Thymus (tissue), 14 donors: ENCODE data around the gene INCENP. TPM values are rescaled to one million over a fixed set of nuclear protein-coding genes. Genes with fewer than 3 reads are reported as not detected.
A peak's percentile ranks its signal among the peaks of the same experiment; 100 is the strongest.
"Not testable (repeated sequence)": the region's sequence is repeated elsewhere in the genome, so short reads cannot be mapped to it uniquely, and the experiment has no call there.

ENCODE experiments used
- DNase-seq, 9 donors: peaks; one replicate each; pipeline ENCODE4 v3.0.0-alpha.2; 2013; ENCODE audit warnings: low spot score in 9 of 9, low read depth in 6 of 9, missing footprints in 1 of 9
- H3K27ac ChIP-seq, 2 donors: one replicate each; pipeline ENCODE4 v1.5.1; 2013; ENCODE audit warnings: control low read depth in 1 of 2, low read depth in 1 of 2, low read length in 1 of 2, mild to moderate bottlenecking in 1 of 2, moderate library complexity in 1 of 2
- H3K27me3 ChIP-seq, 2 donors: one replicate each; pipeline ENCODE4 v1.5.1; 2013; ENCODE audit warnings: low read length in 1 of 2; ENCODE audit not compliant: control insufficient read depth in 2 of 2, insufficient read depth in 1 of 2
- H3K36me3 ChIP-seq, 2 donors: one replicate each; pipeline ENCODE4 v1.5.1; 2013; ENCODE audit warnings: low read length in 1 of 2, mild to moderate bottlenecking in 1 of 2, moderate library complexity in 1 of 2; ENCODE audit not compliant: control insufficient read depth in 2 of 2, insufficient read depth in 2 of 2
- H3K4me1 ChIP-seq, 2 donors: one replicate each; pipeline ENCODE4 v1.5.1; 2013; ENCODE audit warnings: low read length in 2 of 2; ENCODE audit not compliant: control insufficient read depth in 2 of 2, insufficient read depth in 2 of 2
- H3K4me3 ChIP-seq, 2 donors: one replicate each; pipeline ENCODE4 v1.5.1; 2013; ENCODE audit warnings: low read length in 2 of 2, control low read depth in 1 of 2, mild to moderate bottlenecking in 1 of 2
- H3K9me3 ChIP-seq, 2 donors: one replicate each; pipeline ENCODE4 v1.5.1; 2013; ENCODE audit warnings: low read length in 1 of 2, mild to moderate bottlenecking in 1 of 2; ENCODE audit not compliant: control insufficient read depth in 2 of 2, insufficient read depth in 1 of 2
- WGBS: extraction: QIAGEN DNeasy Blood & Tissue Kit; methylation state at CpG from one replicate; pipeline ENCODE4 v1.1.7; 2013; 5-methylcytosine and 5-hydroxymethylcytosine counted together
- long read RNA-seq, 10 donors: transcript quantifications; one replicate each; lab custom pipeline, GENCODE V29; 2026
- polyA plus RNA-seq: library from polyadenylated mRNA; stranded (reverse); fragments of 200-250 nt; gene quantifications from one replicate; pipeline ENCODE4 v1.2.3, GENCODE V29; 2013
- total RNA-seq: library from RNA; stranded (reverse); fragments of 120-200 nt; gene quantifications from one replicate; pipeline ENCODE4 v1.2.4, GENCODE V29; 2013
- donor health status: healthy.

INCENP gene
- total RNA-seq (24.7 TPM), polyA plus RNA-seq (5.2 TPM)
- long read RNA-seq, donor 1, result 0 reads
- long read RNA-seq, donor 2, result 0 reads
- long read RNA-seq, donor 3, partial matches to known transcripts, result 5 of 5 reads
- long read RNA-seq, donor 3, other reads (novel, unspliced or antisense), result 0 of 5 reads
- long read RNA-seq, donor 4, result 0 reads
- long read RNA-seq, donor 5, partial matches to known transcripts, result 6 of 7 reads
- long read RNA-seq, donor 5, other reads (novel, unspliced or antisense), result 0 of 7 reads
- long read RNA-seq, donor 6, partial matches to known transcripts, result 0 of 1 reads
- long read RNA-seq, donor 6, other reads (novel, unspliced or antisense), result 0 of 1 reads
- long read RNA-seq, donor 7, result 0 reads
- long read RNA-seq, donor 8, result 0 reads
- long read RNA-seq, donor 9, partial matches to known transcripts, result 5 of 9 reads
- long read RNA-seq, donor 9, other reads (novel, unspliced or antisense), result 0 of 9 reads
- long read RNA-seq, donor 10, partial matches to known transcripts, result 6 of 7 reads
- long read RNA-seq, donor 10, other reads (novel, unspliced or antisense), result 0 of 7 reads

GRCh38 chr11:62123669-62124185 is at the start of gene INCENP:
TSS of gene INCENP (plus strand) at chr11:62124011. CDS start at chr11:62128162, 4,151 bp downstream.
- WGBS, result under 1% methylated on average over 39 of the region's 39 CpGs
- Histone ChIP-seq H3K36me3 (peaks cover 9 to 16% of the 10 kb centered on the region in 2 donors), H3K27ac (peak within 1 kb of the TSS in 1 of 2 donors; percentile 61), H3K4me1 (peaks cover 15 to 18% of the 10 kb centered on the region in 2 donors), H3K9me3 (no peaks in the 10 kb centered on the region), H3K4me3 (peak within 1 kb of the TSS; percentile 73 to 96), H3K27me3 (no peaks in the 10 kb centered on the region)
- peak; percentile 85 to 99 (median 97) for DNase-seq

DNA sequence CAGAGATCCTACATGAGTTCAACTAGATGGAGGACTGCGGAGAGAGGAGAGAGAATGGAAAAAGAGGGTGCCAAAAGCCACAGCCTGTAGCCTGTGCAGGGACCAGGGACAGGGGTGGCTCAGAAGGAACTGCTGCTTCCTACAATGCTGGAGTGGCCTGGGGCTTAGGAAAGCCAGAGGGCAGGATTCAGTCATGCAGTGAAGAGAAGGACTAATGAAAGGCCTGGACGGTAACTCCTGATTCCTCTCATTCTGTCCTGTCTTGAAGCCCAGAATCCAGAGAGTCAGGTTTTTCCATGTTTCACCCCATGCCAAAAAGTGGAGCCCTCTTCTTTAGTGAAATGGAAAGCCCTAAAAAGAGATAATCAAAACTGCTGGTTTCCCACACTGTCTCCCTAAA is 48.4 kb upstream of the INCENP start:
- Histone ChIP-seq H3K4me1 (no peaks in the 10 kb centered on the region), H3K4me3 (no peak overlapping the region), H3K27ac (no peak overlapping the region), H3K27me3 (no peaks in the 10 kb centered on the region), H3K36me3 (no peaks in the 10 kb centered on the region), H3K9me3 (no peaks in the 10 kb centered on the region)
- DNase-seq, result no peak
- 98% methylated on average over 2 of the region's 2 CpGs for WGBS

DNA sequence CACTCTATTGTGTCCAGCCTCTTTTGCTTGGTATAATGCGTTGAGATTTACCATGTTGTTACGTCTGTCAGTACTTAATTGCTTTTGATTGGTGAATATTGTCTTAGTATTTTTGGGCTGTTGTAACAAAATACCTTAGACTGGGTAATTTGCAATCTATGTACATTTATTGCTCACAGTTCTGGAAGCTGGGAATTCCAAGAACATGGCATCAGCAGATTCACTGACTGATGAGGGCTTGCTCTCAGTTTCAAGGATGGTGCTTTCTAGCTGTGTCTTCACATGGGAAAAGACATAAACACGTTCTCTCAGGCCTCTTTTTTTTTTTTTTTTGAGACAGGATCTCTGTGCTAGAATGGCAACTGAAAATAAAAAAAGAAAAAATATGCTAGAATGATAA is 46.7 kb upstream of the INCENP start:
- WGBS, result 95% methylated on average over 3 of the region's 3 CpGs
- DNase-seq, result no peak
- Histone ChIP-seq H3K27ac (no peak overlapping the region), H3K27me3 (no peaks in the 10 kb centered on the region), H3K4me1 (no peaks in the 10 kb centered on the region), H3K9me3 (no peaks in the 10 kb centered on the region), H3K36me3 (no peaks in the 10 kb centered on the region), H3K4me3 (no peak overlapping the region)

DNA sequence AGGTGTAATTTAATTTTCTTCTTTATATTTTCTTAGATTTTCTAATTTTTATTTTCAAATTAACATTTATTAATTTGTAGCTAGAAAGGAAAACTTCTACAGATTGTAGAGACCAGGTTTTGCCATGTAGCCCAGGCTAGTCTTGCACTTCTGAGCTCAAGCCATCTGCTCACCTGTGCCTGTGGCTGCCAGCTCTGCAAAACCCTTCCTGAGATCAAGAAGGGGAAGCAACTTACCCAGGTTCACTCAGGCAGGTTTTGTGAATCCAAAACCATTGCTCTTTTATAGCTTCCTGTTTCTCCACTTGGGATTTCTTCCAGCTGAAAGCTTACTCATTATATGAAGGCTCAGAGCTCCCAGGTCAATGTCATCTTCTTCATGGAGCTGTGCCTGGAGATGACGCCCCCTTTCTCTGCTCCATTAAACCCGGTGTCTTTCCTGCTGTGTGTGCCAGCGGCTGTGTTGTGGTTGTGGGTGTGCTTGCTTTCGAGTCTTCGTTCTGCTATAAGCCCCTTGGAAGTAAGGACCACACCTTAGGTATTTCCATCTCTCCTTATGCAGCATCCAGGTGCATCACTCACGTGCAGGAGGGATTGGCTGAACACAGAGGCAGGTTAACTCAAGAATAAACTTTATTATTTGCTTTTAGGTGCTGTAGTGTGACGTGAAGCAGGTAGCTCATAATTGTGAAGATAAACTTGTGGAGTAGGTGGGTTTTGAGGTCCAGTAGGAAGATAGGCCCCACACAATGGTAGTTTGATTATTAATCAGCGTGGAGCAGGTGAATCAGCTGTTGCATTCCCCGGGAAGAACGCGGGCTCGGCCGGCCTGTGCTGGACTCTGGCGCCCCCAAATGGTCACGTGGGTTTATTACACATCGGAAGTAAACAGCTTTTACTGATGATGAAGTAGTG is 42.2 kb upstream of the INCENP start:
- 11% methylated on average over 16 of the region's 16 CpGs for whole genome bisulfite sequencing
- Histone ChIP-seq H3K27me3 (no peaks in the 10 kb centered on the region), H3K9me3 (no peaks in the 10 kb centered on the region), H3K36me3 (no peaks in the 10 kb centered on the region), H3K27ac (peak overlapping the region in 1 of 2 donors; percentile 12), H3K4me3 (no peak overlapping the region), H3K4me1 (no peaks in the 10 kb centered on the region)
- DNase-seq, result peak; percentile 24 to 65 (median 34)

DNA sequence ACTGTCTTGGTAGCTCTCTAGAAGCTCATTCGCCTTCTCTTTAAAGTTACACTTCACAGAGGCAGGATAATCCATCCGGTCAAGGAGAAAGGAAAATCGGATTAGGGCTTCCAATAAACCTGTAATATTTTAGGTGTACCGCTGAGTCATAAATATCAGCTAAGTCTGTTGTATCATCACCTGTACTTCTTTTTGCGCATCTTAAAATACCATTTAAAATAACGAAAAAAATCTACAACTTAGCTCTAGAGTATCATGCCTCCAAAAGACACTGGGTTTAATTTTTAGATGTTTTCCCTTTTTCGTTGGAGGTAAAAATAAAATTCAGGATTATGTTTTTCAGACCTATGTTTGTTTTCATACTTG is 41.5 kb upstream of the INCENP start:
- WGBS, result 45% methylated on average over 7 of the region's 7 CpGs
- no peak overlapping the region for H3K4me3 ChIP-seq

DNA sequence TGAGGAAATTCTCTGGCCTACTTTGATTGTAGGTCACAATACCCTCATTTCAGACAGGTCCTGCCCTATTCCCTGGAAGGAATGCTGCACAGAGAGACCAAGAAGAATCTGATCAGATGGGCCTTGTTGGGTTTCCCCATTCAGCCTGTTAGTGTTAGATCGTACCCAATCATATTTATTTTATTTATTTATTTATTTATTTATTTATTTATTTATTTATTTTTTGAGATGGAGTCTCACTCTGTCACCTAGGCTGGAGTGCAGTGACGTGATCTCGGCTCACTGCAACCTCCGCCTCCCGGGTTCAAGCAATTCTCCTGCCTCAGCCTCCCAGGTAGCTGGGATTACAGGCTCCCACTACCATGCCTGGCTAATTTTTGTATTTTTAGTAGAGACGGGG is 39.0 kb upstream of the INCENP start:
- not testable (repeated sequence) for H3K27ac ChIP-seq, H3K27me3 ChIP-seq, H3K36me3 ChIP-seq, H3K4me3 ChIP-seq, DNase-seq, H3K9me3 ChIP-seq, H3K4me1 ChIP-seq
- 97% methylated on average over 6 of the region's 6 CpGs for WGBS

More for the DNA sequence above, 41.5 kb upstream of the INCENP start:
- DNase-seq, result no peak
- Histone ChIP-seq H3K9me3 (no peaks in the 10 kb centered on the region), H3K27ac (no peak overlapping the region), H3K27me3 (no peaks in the 10 kb centered on the region), H3K36me3 (no peaks in the 10 kb centered on the region), H3K4me1 (no peaks in the 10 kb centered on the region)

DNA sequence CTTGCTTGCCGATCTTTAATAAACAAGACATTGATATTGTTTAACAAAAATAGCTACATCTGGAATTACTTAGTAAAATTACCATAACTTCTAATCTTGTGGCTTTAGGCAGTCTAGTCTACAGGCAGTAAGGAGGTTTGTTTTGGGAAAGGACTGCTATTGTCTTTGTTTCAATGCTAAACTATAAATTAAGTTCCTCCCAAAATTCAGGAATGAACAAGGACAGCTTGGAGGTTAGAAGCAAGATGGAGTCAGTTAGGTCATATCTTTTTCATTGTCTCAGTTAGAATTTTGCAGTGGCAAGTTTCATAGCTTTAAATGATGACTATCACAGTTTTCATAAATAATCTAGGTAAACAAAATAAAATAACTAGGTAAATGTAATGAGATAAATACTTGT is 36.1 kb upstream of the INCENP start:
- WGBS, result 96% methylated on average over 1 of the region's 1 CpG
- Histone ChIP-seq H3K4me3 (no peak overlapping the region), H3K4me1 (no peaks in the 10 kb centered on the region), H3K36me3 (no peaks in the 10 kb centered on the region), H3K27me3 (no peaks in the 10 kb centered on the region), H3K9me3 (peaks cover 0 to 1% of the 10 kb centered on the region in 2 donors), H3K27ac (no peak overlapping the region)
- DNase-seq, result no peak

GRCh38 chr11:62088331-62088933 is 35.4 kb upstream of the INCENP start:
- H3K4me1 ChIP-seq, result no peaks in the 10 kb centered on the region
- DNase-seq, result no peak
- no peaks in the 10 kb centered on the region for H3K36me3 ChIP-seq
- 86% methylated on average over 1 of the region's 1 CpG for WGBS
- no peak overlapping the region for H3K27ac ChIP-seq
- H3K27me3 ChIP-seq, result no peaks in the 10 kb centered on the region
- H3K9me3 ChIP-seq, result peaks cover 0 to 1% of the 10 kb centered on the region in 2 donors
- no peak overlapping the region for H3K4me3 ChIP-seq
